GM18873 (cell line): ENCODE measurements around the gene BUB3.
A peak's percentile ranks its signal among the peaks of the same experiment; 100 is the strongest.

Experiments used
- ATAC-seq: cut with Tn5 transposase; IDR thresholded peaks from one replicate; pipeline ENCODE4 v1.9.1; 2021; ENCODE audit warnings: mild to moderate bottlenecking, moderate library complexity, moderate number of reproducible peaks; ENCODE audit not compliant: unreplicated experiment, low FRiP score

The BUB3 gene, protein sequence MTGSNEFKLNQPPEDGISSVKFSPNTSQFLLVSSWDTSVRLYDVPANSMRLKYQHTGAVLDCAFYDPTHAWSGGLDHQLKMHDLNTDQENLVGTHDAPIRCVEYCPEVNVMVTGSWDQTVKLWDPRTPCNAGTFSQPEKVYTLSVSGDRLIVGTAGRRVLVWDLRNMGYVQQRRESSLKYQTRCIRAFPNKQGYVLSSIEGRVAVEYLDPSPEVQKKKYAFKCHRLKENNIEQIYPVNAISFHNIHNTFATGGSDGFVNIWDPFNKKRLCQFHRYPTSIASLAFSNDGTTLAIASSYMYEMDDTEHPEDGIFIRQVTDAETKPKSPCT

DNA sequence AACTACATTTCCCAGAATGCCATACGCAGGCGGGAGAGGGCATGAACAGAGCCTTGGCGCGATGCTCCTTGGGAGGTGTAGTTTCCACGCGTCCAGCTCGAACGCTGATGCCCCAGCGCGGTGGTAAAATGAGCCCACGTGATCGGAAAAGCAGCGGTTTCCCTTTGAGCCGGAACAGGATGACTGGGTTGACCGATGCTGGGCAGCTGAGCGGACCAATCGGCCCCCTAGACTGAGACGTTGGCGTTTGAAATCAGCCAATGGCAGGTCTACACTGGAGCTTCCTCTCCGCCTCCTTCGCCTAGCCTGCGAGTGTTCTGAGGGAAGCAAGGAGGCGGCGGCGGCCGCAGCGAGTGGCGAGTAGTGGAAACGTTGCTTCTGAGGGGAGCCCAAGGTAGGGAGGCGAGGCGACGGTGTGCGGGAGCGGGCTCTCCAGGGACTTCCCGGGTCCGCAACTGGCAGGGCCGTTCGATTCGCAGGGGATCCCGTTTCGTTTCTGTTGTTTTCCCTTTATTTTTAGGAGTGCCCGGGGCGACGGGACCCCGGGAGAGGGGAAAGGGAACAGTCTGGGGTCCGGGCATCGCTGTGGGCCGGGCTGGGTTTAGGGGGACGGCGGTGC is at the start of gene BUB3:
BUB3 (plus strand) TSS at position 311 of the 619 bp plus-strand sequence. CDS start 516 bp downstream, outside the sequence.
- ATAC-seq: peak; percentile 92

DNA sequence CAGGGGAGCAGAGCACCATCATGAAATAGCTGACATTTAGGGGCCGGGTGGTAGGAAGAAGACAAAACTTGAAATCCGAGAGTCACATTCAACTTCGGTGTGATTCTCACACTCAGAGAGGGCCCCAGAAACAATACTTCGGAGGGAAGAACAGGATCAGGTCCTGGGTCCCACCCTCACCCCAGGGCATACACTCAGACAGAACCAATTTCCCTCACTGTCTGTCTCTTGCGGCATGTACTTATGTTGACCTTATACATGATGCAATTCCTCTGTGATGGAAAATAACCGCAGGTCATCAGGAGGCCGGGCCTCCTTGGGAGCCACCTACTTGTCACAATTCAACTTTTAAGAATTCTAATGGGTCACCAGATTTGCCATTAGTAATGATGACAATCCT is 44.7 kb upstream of the BUB3 start:
- no peak for ATAC-seq

DNA sequence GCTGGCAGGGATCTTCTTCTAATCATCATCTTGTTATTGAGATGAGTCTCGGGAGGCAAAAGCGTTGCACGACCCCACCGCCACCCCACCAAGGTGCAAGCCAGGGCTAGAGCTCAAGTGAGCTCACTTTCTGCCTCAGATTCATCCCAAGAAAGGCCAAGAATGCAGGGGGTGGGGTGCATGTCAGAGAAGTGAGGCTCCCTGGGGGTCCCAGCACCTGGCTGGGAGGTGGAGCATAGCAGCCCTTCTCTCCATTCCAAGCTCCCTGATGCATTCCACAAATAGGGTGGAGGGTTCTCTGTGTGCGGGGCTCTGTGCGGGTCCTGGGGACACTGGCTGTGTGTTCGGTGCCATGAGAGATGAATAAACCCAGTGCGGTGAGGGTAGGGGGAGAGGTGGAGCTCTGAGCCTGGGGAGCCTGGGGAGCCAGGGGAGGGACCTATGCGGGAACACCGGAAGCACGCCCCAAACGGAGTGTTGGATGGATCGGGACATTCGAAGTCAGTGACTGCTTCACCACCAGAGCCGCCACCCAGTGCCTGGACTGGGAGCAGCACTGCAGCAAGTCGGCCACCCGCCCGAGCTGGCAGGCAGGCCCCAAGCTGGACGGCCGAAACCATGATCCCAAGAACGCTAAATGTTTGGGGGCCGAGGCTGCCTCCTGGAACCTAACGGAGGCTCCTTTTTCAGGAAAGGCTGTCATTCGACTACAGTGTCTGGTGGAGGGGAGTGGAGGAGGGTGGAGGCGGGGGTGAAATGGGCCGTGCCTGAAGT is 36.4 kb upstream of the BUB3 start:
- no peak for ATAC-seq

DNA sequence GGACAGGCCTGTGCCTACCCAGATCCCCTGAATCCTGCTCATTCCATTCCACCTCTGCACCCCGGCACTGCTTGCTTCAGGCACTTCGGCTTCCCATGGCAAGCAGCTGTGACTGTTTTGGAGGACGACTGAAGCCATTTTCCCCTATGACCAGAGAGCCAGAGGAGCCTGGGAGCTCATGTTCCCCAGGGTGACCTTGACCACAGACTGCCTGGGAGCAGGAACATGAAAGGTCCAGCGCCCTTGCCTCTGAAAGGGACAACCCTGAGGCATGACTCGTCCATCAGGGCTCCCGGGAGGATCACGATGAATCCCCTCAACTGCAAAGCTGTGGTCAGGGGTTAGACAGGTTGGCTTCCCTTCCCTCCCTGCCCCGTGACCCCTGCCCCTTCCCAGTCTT is 35.1 kb upstream of the BUB3 start:
- ATAC-seq: no peak

DNA sequence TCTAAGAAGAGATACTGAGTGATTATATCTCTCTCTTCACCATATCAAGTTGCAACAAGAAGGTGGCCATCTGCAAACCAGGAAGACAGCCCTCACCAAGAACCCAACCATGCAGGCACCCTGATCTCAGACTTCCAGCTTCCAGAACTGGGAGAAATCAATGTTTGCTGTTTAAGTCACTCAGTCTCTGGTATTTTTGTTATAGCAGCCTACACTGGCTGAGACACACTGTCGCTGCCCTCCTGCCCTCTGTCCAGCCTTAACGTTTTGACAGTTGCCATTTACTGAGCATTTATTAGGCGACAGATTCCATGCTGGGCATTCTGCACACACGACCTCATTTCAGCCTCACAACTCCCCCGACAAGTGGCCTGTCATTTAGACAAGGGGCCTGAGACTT is 28.0 kb upstream of the BUB3 start:
- no peak for ATAC-seq

DNA sequence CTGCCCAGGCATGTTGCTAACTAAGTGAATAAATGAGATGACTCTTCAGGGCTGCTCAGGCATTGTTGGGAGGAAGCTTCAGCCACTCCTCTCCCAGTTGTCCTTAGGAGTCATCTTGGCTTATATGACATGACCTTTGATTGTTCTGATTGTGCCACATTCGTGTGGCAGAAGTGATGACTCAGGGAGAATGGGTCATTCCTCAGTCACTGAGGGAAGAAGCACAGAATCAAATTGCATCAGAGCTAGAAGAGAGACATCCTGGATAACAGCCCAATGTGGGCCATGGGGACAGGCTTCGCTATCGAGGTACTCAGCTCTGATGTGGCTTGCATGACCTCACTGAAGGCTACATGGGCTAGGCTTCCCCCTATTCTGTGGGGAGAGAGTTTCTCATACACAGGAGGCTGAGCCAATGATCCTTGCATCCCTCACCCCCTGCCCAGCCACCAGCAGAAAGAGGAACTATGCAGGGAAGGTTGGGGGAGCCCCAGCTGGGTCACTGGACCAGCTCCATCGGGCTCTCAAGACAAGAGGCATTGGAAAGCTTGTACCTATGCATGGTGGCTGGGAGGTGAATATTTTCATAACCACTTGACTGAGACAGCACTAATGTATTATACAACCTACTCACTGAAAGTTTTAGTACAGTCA is 24.5 kb upstream of the BUB3 start:
- ATAC-seq: no peak

DNA sequence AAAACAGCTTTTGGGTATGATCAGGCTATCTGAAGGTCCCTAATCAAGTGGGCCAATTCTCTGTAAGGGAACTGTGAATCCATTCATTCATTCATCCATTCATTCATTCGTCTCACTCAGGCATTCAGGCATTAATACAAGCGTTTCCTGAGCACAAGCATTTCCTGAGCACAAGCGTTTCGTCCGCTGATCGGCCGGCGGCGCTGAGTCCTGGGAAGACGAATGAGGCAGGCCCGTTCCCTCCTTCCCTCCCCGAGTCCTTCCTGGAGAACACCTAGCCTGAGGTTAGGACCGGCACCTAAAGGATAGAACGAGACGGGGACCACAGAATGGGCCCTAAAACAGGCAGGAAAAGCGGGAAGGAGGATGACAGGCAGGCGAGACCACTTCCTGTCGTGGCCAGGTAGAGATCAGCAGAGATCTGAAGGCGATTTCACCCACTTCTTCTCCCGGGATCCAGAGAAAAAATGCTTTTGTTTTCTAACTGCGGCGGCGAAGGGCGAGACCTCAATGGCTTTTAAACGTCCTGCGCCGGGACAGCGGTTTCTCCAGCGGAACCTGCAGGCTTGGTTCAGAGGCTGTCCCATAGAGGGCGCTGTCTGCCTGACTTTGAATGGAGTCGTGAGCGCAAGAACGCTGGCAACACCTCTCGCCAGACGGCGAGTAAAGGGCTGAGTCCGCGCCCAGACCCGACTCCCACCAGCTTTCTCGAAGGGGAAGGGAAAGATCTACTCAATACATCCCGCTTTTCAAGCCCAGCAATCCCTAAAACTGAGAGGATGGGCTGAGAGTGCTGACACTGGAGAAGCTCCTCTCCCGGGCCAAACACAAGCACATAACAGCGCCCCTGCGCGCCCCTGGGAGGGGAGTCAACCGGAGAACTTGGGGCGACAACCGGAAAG is 21.4 kb upstream of the BUB3 start:
- ATAC-seq: no peak

DNA sequence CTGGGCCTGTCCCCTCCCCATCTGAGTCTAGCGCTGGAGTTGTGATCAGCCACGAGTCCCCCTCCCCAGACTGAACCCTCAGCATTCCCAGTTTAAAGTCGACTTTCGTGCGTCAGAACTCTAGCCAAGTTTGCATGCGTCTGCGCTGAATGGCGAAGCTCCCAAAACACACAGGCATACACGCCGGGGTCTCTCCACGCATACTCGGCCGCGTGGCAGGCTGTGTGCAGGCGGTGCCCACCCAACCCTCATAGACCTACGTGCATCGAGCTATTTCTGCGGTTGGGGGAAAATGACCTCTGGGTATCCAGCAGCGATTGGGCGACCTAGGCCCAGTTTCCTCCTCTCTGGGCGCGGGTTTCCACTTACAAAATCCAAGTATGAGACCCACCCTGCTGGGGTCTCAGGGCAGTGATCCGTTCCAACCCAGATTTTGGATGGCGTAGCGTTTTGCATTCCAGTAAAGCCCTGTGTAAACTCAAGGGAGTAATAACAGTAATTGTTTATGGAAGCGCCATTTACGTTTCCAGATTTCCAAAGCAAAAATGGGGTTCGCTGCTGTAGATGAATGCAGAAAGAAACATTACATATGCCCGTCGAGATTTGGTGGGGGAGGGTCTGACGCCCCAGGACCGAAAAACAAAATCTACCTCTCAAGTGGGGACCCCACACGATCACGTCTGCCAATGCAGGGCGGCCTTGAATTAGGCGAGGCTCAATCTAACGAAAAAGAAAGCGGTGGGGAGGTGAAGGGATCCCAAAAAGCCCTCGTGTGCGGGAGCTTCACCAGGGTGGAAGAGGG is 20.5 kb upstream of the BUB3 start:
- ATAC-seq: no peak

DNA sequence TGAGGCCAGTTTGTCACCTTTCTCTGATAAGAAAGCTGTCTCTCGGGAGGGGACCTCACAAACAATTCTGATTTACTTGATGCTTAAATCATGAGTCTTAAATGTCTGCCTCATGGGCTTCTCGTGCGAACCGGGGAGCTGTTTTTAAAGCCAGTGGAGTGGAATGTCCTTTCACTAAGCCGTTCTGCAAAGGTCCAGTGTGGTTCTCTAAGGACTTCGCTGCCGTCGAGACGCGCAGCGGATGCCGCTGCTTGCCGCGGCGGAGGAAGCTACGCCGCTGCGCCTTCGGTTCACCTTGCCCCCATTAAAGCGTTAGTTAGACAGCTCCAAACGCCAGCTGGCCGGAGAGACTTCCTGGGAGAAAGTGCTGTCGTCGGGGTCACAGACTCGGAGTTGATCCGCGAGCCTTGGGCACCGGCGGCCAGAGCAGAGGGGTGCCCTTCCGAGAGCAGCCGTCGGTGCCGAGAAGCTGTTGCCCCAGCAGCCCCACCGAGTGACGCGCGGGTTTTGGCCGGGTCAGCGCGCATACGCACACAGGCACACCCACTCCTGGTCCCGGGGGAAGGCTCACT is 19.8 kb upstream of the BUB3 start:
- no peak for ATAC-seq

DNA sequence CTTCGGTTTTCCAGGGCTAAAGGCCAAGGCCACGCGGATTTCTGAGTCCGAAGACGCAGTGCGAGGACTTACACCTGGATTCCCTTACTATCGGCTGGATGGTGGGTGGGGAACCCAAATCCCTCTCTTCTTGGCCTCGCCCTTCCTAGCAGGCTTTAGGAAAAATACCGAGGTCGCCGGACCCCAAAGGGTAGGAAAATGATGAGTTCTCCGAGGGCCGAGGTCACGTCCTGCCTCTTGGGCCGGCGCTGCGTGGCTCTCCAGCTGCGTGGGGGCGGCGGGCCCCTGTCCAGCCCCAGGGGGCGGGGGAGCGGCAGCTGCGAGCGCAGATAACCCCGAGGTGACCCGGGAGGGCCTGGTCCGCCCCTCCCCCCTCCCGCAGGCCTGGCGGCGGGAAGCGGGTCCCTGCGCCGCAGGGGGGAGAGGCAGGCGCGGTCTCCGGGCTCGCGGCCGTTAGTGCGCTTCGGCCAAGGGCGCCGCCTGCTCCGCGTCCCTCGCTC is 19.2 kb upstream of the BUB3 start:
- no peak for ATAC-seq

DNA sequence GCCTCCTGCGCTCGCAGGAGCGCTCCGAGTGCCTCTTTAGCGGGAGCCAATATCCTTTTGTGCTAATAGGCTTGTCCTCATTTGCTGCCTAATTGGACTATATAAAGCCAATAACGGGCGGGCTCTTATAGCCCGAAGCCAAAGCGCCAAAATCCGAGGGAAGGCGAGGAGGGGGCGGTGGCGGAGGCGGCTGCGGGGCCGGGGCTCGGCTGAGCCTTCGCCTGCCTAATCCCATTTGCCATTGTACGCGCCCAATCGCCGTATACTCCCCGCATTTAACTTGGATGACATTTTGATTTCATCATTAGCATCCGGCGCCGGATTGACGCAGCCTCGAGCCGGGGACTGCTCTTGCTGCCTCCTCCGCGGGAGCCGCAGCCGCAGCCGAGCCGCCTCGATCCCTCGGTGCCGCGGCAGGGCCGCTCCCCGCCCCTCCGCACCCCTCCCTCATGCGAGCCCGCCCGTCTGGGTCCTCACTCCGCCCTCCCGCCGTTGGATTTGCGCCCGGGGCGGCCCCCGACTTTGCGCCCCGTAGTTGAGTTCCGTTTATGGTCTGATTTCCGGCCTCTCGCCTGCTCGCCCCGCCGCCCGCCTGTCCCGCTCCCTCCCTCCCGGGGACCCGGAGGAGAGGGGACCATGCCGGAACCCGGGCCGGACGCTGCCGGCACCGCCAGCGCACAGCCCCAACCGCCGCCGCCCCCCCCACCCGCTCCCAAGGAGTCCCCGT is 18.6 kb upstream of the BUB3 start, which contains the start of gene HMX3:
HMX3 (plus strand) TSS at position 556 of the 727 bp plus-strand sequence; CDS start at position 637, 81 bp downstream.
- no peak for ATAC-seq

DNA sequence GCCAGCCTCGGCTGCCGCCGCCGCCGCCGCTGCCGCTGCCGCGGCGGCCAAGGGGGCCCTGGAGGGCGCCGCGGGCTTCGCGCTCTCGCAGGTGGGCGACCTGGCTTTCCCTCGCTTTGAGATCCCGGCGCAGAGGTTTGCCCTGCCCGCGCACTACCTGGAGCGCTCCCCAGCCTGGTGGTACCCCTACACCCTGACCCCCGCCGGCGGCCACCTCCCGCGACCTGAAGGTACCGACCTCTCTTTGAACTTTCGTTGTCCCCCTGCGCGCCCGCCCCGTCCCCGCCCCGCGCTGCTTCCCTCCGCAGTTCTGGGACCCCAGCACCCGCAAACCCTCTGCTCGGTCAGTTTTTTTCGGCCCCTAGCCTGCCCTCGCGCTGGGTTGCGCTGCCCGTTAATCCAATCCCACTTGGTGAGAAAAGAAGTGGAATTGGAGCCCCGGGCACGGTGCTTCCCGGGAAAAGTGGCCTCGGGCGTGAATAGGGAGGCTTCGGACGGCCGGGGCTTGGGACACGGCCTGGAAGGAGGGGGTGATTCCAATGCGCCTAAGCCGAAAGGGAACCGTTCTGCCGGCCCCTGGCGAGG is 17.9 kb upstream of the BUB3 start:
- no peak for ATAC-seq

DNA sequence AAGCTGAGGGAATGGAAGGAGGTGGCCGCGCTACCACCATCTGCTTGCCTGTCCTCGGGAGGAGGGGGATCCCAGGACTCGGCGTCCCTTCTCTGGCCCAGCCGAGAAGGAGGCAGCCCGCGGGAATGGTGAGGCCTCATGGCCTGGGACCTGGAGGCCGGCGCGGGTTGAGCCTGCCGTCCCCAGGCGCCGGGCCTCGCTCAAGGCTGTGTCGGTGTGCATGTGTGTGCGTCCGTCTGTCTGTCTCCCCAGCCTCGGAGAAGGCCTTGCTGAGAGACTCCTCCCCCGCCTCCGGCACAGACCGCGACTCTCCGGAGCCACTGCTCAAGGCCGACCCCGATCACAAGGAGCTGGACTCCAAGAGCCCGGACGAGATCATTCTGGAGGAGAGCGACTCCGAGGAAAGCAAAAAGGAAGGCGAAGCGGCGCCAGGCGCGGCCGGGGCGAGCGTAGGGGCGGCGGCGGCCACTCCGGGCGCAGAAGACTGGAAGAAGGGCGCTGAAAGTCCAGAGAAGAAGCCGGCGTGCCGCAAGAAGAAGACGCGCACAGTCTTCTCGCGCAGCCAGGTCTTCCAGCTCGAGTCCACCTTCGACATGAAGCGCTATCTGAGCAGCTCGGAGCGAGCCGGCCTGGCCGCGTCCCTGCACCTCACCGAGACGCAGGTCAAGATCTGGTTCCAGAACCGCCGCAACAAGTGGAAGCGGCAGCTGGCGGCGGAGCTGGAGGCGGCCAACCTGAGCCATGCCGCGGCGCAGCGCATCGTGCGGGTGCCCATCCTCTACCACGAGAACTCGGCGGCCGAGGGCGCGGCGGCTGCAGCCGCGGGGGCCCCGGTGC is 17.2 kb upstream of the BUB3 start:
- no peak for ATAC-seq

DNA sequence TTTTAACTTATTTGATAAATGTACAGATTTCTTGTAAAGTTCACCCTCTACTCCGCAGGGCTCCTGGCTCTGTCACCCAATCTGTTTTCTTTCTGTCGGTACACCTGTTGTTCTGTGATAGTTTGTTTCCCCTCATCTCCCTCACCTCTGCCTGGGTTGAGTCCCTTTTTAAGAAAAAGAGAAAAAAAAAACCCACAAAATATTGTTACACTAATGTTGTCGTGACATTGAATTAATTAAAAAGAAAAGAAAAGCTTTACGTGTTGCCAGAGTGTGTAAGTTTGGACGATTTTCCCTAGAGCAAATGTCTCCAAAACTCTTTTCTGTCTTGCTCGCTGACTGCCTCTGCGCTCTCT is 15.1 kb upstream of the BUB3 start:
- no peak for ATAC-seq

DNA sequence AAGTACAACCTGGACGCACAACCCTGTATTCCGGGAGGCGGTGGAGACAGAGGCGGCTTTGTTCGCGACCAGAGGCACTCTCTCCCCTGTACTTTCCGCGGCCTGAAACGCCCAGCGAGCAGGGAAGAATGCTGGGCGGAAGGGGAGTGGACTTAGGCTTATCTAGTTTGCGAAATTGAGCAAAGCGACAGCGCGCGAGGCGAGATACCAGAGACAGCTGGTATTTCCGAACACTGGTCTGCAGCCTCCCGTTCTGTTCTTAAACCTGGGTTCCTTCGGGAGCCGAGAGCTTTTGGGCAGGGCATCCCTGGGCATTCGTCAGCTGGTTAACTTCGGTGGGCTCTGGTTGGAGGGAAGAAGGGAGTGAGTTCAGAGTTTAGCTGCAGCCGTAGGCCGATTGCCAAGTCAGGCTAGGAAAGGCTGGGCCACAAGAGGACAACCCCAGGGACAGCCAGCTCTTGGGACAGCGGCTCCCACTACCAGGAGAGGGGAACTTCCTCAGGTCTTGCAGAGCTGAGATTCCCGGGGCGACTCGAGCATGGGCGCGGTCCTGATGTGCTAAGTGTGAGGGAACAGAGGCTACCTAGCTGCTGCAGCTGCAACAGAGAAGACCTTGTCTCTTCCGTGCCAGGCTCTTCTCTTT is 14.6 kb upstream of the BUB3 start:
- ATAC-seq: no peak
